Activated CD8-positive, alpha-beta memory T cell treated with anti-CD3 and anti-CD28 coated beads, Interleukin-2, amount 50 U/mL, for 1 hour (primary cell): ENCODE results near the gene GFPT2.
A peak's percentile ranks its signal among the peaks of the same experiment; 100 is the strongest.

Experiments used
- DNase-seq: peaks from one replicate; pipeline ENCODE4 v3.0.0-alpha.2; 2020; ENCODE audit errors: extremely low read depth

The GFPT2 gene

GRCh38 chr5:180332861-180333260, 20.3 kb downstream of the GFPT2 start:
- no peak for DNase-seq

- no peak for DNase-seq
Measured at GRCh38 chr5:180332051-180332517, 21.1 kb downstream of the GFPT2 start.

GRCh38 chr5:180331647-180331950, 21.5 kb downstream of the GFPT2 start:
- DNase-seq, result no peak

- no peak for DNase-seq
Measured at GRCh38 chr5:180330810-180331646, 22.1 kb downstream of the GFPT2 start.

GRCh38 chr5:180330270-180330648, 22.9 kb downstream of the GFPT2 start:
- DNase-seq, result no peak

GRCh38 chr5:180329606-180330269, 23.4 kb downstream of the GFPT2 start:
- DNase-seq, result no peak

- DNase-seq, result no peak
Measured at GRCh38 chr5:180329138-180329435, 24.0 kb downstream of the GFPT2 start.

GRCh38 chr5:180328296-180329137, 24.6 kb downstream of the GFPT2 start:
- peak; percentile 58 for DNase-seq

GRCh38 chr5:180326989-180327565, 26.1 kb downstream of the GFPT2 start:
- DNase-seq, result no peak

GRCh38 chr5:180324601-180324950, 28.6 kb downstream of the GFPT2 start:
- no peak for DNase-seq

GRCh38 chr5:180323941-180324600, 29.1 kb downstream of the GFPT2 start:
- DNase-seq, result no peak

- no peak for DNase-seq
Measured at GRCh38 chr5:180323160-180323559, 30.0 kb downstream of the GFPT2 start.

- DNase-seq, result no peak
Measured at GRCh38 chr5:180318456-180319089, 34.6 kb downstream of the GFPT2 start.

- DNase-seq, result no peak
Measured at GRCh38 chr5:180316586-180316985, 36.5 kb downstream of the GFPT2 start.

- no peak for DNase-seq
Measured at GRCh38 chr5:180315762-180316212, 37.3 kb downstream of the GFPT2 start.

GRCh38 chr5:180313677-180314505, 39.2 kb downstream of the GFPT2 start:
- no peak for DNase-seq

- DNase-seq, result no peak
Measured at GRCh38 chr5:180311216-180311615, 41.9 kb downstream of the GFPT2 start.

GRCh38 chr5:180306796-180307195, 46.3 kb downstream of the GFPT2 start:
- DNase-seq, result no peak

- no peak for DNase-seq
Measured at GRCh38 chr5:180305481-180305880, 47.7 kb downstream of the GFPT2 start.
